ENCODE measurements around the gene ATP5F1C.
"Not testable (repeated sequence)": the region's sequence is repeated elsewhere in the genome, so short reads cannot be mapped to it uniquely, and the experiment has no call there.

ATP5F1C gene

DNA sequence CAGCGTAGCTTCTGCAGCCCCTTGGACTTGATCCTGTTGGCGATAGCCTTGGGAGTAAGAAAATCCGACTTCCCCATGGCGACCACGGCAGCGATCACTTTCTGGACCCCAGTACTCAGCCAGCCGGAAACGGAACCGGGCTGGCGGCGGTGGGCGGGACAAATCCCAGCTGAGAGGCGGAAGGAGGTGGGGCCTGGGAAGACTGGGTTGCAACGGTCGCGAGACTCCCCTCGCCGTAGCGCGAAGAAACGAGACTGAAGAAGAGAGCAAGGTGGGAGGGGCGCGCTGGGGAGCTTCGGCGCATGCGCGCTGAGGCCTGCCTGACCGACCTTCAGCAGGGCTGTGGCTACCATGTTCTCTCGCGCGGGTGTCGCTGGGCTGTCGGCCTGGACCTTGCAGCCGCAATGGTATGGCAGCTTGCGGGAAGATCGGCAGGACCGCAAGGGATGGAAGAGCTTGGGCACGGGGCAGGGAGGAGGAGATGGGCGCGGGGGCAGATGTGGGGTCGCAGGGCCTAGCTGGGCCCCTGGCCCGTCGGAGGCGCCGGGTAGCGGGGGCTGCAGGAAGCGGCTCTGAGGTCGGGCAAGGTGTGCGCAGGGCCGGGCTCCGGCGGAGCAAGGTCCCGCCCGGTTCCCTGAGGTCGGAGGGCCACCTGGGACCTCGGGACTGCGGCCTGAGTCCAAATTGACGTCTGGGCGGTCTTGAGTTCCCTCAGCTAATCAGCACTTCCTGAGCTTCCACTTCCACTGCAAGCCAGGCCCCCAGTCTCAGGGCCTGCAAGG is at the start of gene ATP5F1C, which contains the start of gene KIN:
Gene ATP5F1C (plus strand): TSS at position 321 of the 782 bp plus-strand sequence. CDS start 31 bp downstream, at position 352.
Gene KIN (minus strand): TSS at position 137 of the 782 bp plus-strand sequence. CDS start 60 bp downstream, at position 77.
- DNase-seq: peak; percentile 97

- DNase-seq: no peak
Measured at GRCh38 chr10:7738536-7739407, 49.2 kb upstream of the ATP5F1C start.

- DNase-seq: no peak
Measured at GRCh38 chr10:7744307-7744706, 43.7 kb upstream of the ATP5F1C start.

- DNase-seq: not testable (repeated sequence)
Measured at GRCh38 chr10:7748637-7749036, 39.3 kb upstream of the ATP5F1C start.

GRCh38 chr10:7750222-7750621 is 37.8 kb upstream of the ATP5F1C start:
- no peak for DNase-seq

DNA sequence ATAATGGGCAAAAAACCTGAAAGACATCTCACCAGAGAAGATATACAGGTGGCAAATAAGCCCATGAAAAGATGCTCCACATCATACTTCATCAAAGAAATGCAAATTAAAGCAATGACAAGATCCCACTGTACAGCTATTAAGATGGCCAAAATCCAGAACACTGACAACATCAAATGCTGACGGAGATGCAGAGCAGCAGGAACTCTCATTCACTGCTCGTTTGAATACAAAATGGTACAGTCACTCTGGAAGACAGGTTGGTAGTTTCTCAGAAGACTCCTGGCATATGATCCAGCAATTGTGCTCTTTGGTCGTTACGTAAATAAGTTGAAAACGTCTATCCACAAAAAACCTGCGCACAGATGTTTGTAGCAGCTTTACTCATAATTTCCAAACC is 35.7 kb upstream of the ATP5F1C start:
- no peak for DNase-seq

DNA sequence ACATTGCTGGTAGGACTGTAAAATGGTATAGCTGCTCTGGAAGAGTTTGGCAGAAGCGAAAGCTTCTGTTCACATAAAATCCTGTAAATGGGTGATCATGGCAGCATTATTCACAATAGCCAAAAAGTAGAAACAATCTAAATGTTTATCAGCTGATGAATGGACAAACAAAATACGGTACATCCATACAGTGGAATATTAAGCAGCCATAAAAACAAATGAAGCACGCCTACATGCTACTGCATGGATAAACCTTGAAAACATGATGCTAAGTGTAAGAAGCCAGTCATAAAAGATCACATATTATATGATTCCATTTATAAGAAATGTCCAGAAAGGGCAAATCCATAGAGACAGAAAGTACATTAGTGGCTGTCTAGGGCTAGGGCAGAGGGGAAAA is 32.9 kb upstream of the ATP5F1C start:
- DNase-seq: no peak

- DNase-seq: no peak
Measured at GRCh38 chr10:7756360-7756992, 31.5 kb upstream of the ATP5F1C start.

GRCh38 chr10:7763929-7764328 is 24.0 kb upstream of the ATP5F1C start:
- DNase-seq: no peak

DNA sequence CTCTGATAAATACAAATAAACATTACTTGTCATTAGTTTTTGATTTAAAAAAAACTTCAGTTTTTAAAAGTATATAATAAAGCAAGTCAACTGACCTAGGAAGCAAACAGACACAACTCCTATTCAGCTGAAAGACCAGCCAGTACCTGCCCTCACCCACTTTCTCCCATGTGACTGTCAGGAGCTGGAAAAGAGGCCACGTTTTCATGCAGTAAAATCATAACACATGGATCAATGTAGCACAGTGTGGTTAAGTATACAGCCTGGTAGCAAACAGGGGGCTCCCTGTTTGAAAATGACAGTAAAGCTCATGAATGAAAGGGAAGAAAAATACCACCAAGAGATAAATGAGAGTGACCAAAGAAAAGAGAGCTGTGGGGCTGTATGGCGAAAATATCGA is 21.7 kb upstream of the ATP5F1C start:
- DNase-seq: no peak

GRCh38 chr10:7767209-7767608 is 20.8 kb upstream of the ATP5F1C start:
- no peak for DNase-seq

GRCh38 chr10:7768417-7768816 is 19.6 kb upstream of the ATP5F1C start:
- no peak for DNase-seq

- no peak for DNase-seq
Measured at GRCh38 chr10:7773845-7774801, 13.9 kb upstream of the ATP5F1C start.

DNA sequence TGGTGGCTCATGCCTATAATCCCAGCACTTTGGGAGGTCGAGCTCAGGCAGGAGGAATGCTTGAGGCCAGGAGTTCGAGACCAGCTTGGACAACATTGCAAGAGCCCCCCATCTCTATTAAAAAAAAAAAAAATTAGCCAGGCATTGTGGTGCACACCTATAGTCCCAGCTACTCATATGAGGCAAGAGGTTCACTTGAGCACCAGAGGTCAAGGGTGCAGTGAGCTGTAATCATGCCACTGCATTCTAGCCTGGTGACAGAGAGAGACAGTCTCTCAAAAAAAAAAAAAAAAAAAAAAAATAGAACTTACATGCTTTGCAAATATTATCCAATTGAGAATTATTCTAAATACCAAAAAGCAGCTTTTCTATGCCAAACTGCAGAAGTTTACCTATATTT is 11.2 kb upstream of the ATP5F1C start:
- DNase-seq: no peak

- not testable (repeated sequence) for DNase-seq
Measured at GRCh38 chr10:7782194-7782593, 5.8 kb upstream of the ATP5F1C start.

- DNase-seq: no peak
Measured at GRCh38 chr10:7786430-7786829, 1.5 kb upstream of the ATP5F1C start.

- DNase-seq: no peak
Measured at GRCh38 chr10:7787150-7787856, 674 bp upstream of the ATP5F1C start.

- no peak for DNase-seq
Measured at GRCh38 chr10:7788639-7789286, 786 bp downstream of the ATP5F1C start.

- no peak for DNase-seq
Measured at GRCh38 chr10:7789390-7789789, 1.4 kb downstream of the ATP5F1C start.

DNA sequence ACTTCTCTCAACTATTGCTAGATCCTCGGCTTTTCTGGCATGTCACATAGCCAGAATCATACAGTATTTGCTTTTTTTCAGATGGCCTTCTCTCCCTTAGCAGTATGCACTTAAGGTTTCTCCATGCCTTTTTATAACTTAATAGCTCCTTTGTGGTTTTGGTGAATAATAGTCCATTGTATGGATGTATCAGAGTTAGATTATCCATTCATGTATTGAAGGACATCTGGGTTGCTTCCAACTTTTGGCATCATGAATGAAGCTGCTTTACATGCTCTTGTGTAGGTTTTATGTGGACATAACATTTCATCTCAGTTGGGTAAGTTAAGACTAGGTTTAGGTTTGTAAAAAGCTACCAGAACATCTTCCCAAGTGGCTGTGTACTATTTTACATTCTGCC is 4.6 kb downstream of the ATP5F1C start:
- DNase-seq: no peak
